ENCODE results near the gene ADIPOR1.
"Not testable (repeated sequence)": the region's sequence is repeated elsewhere in the genome, so short reads cannot be mapped to it uniquely, and the experiment has no call there.

Gene ADIPOR1

DNA sequence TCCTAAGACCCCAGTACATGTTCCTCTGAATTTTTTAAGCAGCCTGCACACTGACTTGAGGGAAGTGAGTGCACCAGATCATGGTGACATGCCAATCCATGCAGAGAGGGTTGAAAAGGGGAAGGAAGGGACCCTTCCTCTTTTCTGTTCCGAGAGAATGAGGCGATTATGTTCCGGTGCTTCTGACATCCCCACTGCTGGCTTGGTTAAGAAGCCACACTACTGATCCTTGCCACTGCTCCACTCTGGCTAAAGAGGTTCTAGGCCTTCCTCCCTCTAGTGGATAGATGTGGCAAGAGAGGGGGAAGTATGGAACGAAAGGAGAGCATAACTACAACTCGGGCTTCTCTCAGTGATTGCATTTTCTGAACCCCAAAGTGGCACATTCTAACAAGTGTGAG is 10.8 kb upstream of the ADIPOR1 start:
- peak; percentile 70 for DNase-seq

DNA sequence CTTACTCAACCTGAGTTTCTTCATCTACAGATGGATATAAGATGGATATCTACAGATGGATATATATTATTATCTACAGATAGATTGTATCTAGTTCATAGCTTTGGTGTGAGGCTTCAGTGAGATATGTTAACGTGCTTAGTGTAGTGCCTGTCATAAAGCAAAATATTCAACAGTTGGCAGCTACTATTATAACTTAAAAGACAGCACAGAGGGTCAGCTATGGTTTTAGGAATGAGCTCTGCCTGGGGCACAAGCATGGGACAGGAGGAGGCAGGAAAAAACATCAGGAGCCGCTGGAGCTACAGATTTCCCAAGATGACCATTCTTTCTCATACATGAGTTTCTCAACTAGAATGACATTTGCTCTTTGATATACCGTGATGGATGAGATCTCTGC is 10.2 kb upstream of the ADIPOR1 start:
- no peak for DNase-seq

DNA sequence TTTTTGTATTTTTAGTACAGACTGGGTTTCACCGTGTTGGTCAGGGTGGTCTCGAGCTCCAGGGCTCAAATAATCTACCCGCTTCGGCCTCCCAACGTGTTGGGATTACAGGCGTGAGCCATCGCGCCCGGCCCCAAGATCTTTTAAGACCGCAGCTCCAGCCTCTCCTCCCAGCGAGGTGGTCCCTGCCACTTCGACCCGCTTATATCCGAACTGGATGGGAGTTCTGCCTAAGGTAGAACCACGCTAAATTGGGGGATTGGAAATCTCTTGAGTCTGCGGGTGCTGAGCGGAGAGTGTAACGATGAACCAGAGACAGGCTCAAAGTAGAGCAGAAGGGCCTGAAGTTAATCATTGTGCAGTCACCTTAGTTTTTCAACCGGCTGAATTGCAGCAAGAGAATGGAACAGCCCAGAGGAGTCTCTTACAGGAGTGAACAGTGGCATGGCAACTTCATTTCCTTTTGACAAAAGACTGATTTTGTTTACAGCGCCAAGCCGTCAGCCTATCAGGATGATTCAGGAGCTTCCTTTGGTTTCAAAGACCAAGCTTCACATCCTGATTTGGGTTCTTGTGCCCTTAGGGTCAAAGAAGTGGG is 9.7 kb upstream of the ADIPOR1 start:
- no peak for DNase-seq

DNA sequence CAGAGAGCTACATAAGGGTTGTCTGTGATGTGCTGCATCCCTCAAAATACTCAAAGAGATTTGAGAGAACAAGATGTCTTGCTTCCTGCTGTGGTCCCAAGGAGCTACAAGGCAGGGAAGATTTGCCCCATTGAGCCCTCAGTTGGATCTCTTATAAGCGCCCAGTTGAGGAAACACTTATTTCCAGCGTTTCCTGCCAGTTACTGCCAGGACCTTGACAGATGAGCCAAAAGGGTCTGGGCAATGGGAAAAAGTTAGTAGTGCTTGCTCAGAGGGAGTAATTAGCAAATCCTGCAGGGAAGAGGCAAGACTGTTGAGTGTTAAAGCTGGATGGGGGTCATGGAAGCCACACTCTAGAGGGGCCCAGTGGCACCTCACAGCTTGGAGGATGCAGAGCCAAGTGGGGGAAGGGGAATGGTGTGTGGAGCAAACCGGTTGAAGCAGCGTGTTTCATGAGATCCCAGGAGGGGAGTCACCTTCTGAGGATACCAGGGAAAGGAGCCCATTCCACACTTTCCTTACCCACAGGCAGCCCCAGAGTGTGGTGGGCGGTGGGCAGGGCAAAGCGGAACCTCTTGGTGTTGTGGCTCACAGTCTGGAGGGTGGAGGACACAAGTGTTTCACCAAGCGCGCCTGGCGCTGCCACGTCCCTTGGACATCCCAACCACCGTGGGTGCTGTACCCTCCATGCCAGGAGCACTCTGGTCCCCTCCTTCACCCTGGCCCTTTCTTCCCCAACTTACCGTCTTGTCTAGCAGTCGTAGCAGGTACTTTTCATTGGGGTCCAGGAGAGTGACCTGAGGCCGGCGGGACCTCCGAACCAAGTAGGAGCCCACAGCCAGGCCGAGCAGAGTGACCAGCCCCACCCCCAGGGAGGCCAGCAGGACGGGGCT is 8.1 kb upstream of the ADIPOR1 start:
- no peak for DNase-seq

DNA sequence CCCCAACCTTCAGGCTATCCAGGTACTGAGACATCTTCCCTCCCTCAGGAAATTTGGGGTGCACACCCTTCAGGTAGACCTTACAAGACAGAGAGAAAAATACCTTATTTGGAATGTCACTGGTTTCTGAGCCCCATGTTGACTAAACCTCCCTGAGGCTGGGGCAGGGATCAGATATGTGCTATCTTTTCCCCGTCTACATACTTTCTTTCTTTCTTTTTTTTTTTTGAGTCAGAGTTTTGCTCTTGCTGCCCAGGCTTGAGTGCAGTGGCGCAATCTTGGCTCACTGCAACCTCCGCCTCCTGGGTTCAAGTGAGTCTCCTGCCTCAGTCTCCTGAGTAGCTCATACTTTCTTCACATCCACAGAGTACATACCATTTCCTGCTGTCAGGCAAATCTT is 7.3 kb upstream of the ADIPOR1 start:
- no peak for DNase-seq

DNA sequence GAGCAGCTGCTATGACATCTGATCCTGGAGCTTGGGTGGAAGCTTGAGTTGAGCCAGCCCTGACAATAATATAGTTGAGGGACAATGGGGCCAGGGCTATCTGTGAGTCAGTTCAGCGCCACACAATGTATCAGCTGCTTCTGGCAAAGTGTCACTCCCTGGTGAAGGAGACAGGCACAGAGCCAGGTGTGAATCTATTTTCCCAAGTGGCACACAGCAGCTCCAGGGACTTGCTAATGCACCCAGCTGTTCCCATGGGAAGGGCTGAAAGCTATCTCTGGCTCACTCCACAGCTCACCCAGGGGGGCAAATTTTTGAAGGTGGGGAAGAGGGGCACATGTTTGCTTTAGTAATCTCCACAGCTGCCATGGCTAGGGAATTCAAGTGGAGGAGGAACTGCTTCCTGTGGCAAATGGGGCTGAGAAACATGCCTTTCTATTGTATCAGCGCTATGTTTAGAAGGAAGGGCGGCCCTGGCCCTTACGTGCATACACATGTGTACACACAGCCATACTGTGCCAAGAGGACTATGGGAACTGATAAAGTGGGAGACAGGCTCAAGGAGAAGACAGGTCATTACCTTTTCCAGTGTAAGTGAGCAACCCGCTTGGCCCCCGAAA is 6.8 kb upstream of the ADIPOR1 start:
- DNase-seq, result no peak

DNA sequence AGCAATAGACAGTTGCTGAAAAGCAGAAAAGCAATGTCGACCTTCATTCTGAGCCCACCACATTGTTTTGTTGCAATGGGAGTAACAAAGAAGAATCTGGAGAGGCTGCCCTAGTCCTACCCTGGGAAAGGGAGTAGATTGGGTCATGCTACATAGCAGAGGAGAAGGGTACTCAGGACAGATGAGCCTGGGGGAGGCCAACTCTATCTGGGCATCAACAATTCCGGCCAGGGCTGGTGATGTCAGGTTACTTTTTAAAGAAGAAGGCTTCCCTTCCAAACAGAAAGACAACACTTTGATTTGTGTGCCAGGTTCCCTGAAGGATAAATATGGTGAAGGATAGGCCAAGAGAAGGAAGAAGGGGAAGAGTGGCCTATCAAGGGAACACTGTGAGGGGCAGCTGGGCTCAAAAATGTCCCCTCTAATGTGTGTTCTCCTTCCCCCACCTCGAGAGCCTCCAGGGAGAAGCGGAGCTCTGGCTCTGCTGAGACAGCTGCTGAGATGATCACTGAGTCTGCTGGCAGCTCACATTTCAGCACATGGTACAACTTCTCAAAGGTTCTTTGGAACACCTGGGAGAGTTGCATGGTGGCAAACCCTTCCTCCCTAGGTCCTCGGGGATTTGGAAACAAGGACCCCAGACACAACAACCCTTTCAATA is 3.2 kb upstream of the ADIPOR1 start:
- DNase-seq, result no peak

DNA sequence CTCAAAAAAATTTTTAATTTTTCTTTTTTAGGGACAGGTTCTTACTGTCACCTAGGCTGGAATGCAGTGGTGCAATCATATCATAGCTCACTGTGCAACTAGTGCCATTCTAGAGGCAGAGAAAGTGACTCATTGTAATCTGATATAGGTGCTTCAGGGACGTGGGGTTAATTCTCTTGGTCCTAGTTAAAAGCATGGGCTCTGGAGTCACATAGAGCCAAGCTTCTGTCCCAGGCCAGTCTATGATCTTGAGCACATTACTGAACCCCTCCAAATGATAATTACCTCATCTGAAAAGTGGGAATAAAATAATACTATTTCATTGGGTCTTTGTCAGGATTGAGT is 1.1 kb upstream of the ADIPOR1 start:
- DNase-seq, result no peak

DNA sequence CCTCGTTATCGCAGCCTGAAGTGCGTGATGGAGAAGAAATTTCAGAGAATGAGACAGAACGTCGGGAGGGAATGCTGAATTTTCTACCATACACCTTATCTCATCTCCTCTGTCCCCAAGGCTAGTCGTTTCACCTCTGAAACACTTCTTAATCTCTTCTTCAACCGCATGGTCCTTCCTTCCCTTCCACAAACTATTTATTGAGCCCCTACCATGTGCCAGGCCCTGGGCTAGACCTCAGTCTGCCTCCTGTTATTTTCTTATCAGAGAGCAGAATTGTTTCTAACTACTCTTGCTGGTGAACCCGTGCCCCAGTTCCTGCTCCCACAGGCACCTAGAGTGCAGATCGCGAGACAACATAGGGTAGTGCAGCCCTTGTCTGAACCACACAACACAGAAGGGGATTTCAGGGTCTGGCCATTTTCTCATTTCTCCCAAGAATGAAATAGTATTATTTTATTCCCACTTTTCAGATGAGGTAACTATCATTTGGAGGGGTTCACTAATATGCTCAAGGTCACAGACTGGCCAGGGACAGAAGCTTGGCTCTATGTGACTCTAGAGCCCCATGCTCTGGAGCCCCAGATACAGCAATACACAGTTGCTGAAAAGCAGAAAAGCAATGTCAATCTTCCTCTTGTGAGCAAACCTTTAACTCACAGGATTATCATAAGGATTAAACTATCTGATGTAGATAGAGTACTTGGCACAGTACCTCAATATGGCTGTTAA is 598 bp upstream of the ADIPOR1 start:
- no peak for DNase-seq

DNA sequence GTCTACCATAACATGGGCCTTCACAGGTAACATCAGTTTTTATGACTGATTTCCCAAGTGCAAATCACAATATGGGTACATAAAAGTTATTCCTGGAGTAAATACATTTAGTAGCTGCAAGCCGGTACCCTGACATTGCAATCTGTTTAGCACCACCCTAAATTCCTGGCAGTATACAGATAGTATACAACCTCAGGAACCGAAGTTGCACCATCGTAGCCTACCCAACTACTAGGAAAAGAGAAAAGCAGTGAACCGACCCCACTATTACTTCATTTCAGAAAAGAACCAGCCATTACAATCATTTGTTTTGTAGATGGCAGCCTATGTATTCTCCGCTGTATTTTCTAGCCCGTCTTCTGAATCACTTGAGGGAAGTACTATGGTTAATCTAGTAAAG is 1.1 kb downstream of the ADIPOR1 start:
- DNase-seq, result no peak

DNA sequence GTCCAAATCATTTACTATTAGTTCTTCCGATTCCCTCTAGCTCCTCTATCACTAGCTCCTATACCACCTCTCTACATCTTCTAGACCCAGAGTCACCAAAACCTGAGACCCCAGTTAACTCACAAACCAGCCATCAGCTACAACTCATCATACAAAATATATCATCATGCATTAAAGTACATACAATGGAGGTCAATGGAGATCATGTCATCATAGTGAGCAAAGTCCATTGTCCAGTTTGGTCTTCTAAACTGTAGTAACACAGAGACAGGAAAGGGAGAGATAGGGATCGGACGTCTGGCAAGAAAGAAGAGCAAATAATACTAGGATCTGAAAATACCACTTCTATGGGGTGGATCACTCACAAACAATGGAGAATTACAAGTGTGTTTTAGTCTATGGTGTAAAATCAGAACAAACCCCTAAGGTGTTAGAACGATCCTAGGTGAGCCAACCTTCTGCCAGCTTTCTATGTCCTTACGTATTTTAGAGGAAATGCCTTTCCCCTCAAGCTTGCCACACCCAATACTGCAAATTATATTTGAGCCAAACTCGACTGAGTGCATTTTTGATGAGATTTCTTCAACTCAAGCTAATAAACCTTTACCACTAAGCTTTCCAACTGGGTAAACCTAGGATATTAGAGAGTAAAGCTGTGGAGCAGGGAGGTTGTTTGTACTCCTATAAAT is 3.9 kb downstream of the ADIPOR1 start:
- no peak for DNase-seq

DNA sequence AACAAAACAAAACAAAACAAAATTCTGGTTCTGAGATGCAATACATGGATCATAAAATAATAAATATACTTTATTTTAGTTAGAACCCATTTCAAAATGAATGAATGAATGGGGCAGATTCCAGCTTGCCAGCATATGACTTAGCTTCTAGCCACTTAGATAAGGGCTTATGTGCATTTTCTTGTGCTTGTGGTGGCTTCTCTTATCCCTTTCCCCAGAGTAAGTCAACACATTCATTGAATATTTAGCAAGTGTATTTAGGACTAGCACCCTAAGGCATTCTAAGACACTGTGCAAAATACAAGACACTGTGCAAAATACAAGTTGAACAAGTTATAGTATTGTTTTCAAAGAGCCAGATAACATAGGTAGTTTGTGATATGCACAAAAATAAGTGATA is 4.7 kb downstream of the ADIPOR1 start:
- no peak for DNase-seq

DNA sequence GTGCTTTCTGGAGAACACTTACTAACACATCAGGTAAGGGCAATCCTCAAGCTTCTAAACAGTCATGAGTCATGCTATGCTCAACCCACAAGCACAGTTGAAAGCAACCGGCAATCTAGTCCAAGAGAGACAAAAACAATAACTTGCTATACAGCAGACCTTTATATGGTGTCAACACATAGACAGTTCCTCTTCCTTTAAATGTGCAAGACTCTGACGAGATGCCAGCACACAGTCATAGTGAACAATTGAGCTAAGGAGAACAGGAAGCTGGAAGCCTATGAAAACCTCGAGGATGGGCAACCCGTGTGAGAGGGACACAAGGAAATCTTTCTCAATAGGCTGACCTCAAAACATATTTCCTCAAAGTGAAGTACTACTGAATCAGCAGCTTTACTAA is 5.3 kb downstream of the ADIPOR1 start:
- no peak for DNase-seq

DNA sequence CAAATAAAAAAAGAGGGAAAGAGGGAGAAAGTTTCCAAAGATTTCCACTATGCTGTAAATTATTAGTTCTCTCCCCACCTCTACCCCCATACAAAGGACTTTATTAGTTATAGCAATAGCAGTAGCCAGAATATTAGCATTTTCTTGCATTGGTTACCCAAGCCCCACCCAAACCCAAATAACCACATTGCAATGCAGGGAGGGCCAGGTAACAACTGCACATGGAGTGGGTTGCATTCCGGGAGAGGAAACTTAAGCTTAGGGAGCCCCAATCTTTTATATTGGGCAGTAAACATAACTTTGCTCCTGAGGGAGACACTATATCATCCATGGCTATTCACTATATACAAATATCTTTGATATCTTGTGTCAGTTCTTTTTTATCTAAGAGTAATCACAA is 6.0 kb downstream of the ADIPOR1 start:
- no peak for DNase-seq

DNA sequence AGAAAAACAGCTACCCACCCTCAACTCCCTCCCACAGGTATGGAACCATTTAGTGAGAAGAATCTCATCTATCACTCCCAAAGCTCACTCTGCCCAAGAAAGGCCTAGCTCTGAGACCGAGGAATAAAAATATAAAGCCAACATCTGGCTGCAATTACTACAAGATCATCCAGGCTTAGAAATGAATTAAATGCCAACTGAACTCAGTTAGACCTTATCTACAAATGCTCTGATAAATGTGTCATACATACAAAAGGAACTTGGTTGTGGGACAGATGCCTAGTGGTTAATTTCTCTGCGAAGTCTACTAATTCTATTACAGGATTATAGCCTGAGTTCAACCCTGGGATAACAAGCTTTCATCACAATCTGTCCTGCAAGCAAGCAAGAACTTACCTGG is 6.7 kb downstream of the ADIPOR1 start:
- no peak for DNase-seq

DNA sequence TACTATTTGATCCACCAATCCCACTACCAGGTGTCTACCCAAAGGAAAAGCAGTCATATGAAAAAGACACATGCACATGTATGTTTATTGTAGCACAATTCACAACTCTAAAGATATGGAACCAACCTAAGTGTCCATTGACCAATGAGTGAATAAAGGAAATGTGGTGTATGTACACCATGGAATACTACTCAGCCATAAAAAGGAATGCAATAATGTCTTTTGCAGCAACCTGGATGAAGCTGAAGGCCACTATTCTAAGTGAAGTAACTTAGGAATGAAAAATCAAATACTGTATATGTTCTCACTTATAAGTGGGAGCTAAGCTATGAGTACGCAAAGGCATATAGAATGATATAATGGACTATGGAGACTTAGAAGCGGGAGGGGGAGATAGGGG is 12.6 kb downstream of the ADIPOR1 start:
- DNase-seq, result no peak

DNA sequence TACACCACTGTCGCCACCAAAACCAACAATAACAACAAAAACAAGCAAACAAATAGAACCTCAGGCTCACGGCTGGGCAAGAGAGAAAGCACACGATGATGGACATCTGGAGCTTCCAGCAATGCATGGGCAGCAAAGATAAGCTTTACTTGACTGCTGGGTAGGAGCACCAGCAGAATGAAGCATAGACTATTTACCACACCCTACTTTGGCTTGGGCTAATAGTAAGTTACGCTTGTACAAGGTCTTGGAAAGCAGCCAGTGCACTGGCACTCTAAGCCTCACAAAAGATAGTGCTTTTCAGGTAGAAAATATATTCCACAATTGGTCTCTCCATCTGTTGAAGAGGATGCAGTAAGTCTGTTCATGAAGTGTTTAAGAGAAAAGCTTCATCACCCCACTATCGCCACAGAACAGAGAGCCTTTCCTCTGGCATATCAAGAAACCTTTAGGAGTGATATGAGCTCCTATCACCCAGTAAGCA is 13.6 kb downstream of the ADIPOR1 start:
- no peak for DNase-seq

DNA sequence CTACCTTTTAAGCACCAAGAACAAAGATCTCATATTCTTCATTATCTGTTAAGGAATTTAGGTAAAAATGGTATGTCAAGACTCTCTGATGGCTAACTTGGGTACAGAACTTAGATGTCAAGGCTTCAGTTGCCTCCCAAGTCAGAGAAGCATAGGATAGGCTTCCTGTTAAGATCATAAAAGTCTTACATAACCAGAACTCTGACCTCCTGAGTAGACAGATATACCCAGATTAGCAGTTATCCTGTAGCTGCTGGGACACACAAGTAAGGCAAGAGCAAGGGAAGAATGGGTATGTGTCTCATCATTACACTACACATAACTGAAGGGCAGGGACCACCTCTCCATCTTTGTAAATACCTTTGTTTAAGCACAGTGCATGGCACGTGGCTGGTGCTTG is 15.7 kb downstream of the ADIPOR1 start:
- no peak for DNase-seq

DNA sequence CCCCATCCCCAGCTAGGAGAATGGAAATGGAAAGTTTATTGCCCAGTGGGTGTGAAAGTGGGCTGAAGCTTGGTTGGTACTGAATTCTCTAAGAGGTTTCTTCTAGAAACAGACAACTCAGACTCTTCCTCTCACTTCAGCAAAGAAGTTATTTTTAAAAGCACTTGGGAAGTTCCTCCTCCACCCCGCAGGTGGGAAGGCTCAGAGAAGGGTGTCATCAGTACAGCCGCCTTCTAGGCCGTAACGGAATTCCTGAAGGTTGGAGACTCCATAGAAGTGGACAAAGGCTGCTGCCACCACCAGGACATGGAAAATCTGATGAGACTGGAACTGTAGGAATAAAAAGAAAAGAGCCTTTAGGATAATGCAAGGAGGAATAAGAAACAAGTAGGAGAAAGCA is 16.7 kb downstream of the ADIPOR1 start:
- no peak for DNase-seq

DNA sequence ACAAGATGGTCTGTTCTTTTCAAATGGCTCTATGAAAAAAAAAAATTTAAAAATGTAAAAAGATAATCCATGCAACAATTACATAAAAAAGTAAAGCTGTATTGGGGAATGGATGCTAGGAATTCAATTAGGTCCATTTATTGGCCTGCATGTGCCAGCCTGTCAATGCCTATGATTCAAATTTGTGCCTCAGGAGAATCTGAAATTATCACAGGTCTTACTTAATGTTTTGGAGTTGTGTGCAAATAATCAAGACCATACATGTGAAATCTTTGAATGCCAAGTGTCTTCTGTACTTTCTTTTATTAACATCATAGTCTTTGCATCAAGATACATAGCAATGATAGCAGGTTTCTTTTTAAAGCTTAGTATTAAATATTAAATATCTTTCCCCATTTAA is 17.6 kb downstream of the ADIPOR1 start:
- no peak for DNase-seq

DNA sequence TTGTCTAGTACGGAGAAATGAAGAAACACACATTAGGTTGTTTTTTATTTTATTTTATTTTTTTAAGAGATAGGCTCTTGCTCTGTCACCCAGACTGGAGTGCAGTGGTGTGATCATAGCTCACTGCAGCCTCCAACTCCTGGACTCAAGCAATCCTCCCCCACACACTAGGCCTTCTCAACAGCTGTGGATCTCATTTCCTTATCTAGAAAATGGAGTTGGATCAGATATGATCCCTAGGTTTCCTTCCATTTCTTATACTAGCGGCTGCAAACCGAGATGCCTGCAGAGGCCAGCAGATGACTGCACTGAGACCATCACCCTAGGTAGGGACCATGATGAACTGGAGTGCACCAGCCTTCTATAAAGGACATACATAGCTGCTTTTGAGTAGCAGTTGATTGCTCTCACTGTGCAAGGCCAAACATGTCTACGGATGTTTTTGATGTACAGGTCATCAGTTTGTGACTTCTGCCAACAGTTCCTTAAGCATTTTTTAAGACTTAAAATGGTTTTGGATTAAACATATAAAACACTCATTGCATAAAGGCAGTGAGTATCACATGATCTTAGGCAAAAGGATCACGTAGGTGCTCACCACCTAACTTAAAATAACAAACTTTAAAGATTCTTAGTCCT is 19.7 kb downstream of the ADIPOR1 start:
- DNase-seq, result no peak

DNA sequence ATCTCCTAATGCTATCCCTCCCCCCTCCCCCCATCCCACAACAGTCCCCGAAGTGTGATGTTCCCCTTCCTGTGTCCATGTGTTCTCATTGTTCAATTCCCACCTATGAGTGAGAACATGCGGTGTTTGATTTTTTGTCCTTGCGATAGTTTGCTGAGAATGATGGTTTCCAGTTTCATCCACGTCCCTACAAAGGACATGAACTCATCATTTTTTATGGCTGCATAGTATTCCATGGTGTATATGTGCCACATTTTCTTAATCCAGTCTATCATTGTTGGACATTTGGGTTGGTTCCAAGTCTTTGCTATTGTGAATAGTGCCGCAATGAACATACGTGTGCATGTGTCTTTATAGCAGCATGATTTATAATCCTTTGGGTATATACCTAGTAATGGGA is 21.7 kb downstream of the ADIPOR1 start:
- not testable (repeated sequence) for DNase-seq

Measured in NCI-H1694 treated with DMSO at 0.1 percent for 48 hours (cell line).